Erythroblast (primary cell): ENCODE data around the gene MAP2K1.
"Not testable (repeated sequence)": the region's sequence is repeated elsewhere in the genome, so short reads cannot be mapped to it uniquely, and the experiment has no call there.

ENCODE experiments used
- DNase-seq, 2 experiments: peaks; one replicate each; lab custom pipeline; 2025; lab: John Stamatoyannopoulos, UW
- GATA1 ChIP-seq: IDR thresholded peaks from 2 replicates; pipeline ENCODE4 v1.6.1; 2011; ENCODE audit warnings: low read depth, mild to moderate bottlenecking, control low read depth, low read length, moderate library complexity
- POLR2A ChIP-seq: IDR thresholded peaks from 2 replicates; pipeline ENCODE4 v1.6.1; 2011; ENCODE audit warnings: mild to moderate bottlenecking, low read length

The MAP2K1 gene

GRCh38 chr15:66486887-66487286 lies 100.2 kb downstream of the MAP2K1 start:
- TF ChIP-seq GATA1 (no peak), POLR2A (no peak)
- DNase-seq: no peak

- no peak for DNase-seq
- TF ChIP-seq GATA1: no peak
- no peak for TF ChIP-seq POLR2A
Measured at GRCh38 chr15:66488525-66488924, 101.8 kb downstream of the MAP2K1 start.

GRCh38 chr15:66489179-66489791 lies 102.6 kb downstream of the MAP2K1 start:
- DNase-seq: no peak
- TF ChIP-seq POLR2A (no peak), GATA1 (no peak)

GRCh38 chr15:66491846-66492245 lies 105.1 kb downstream of the MAP2K1 start:
- no peak for DNase-seq
- TF ChIP-seq GATA1 (no peak), POLR2A (no peak)

GRCh38 chr15:66494262-66494661 lies 107.5 kb downstream of the MAP2K1 start:
- TF ChIP-seq GATA1 (no peak), POLR2A (no peak)
- no peak for DNase-seq

GRCh38 chr15:66496951-66497501 lies 110.3 kb downstream of the MAP2K1 start:
- no peak for TF ChIP-seq GATA1
- no peak for TF ChIP-seq POLR2A
- DNase-seq: peak in 1 of 2 experiments; percentile 47

- no peak for TF ChIP-seq GATA1
- peak; percentile 79 for TF ChIP-seq POLR2A
- DNase-seq: peak; percentile 96 to 98
Measured at GRCh38 chr15:66497502-66498455, 111.1 kb downstream of the MAP2K1 start, which contains the start of gene SNAPC5. TSS of gene SNAPC5 (minus strand) at chr15:66497762. CDS start at chr15:66497731, 31 bp downstream.

GRCh38 chr15:66498501-66499386 lies 112.0 kb downstream of the MAP2K1 start:
- DNase-seq: peak; percentile 57 to 60
- TF ChIP-seq GATA1: no peak
- TF ChIP-seq POLR2A: no peak

GRCh38 chr15:66500346-66500745 lies 113.6 kb downstream of the MAP2K1 start:
- TF ChIP-seq POLR2A: peak; percentile 12
- not testable (repeated sequence) for DNase-seq

GRCh38 chr15:66502491-66502890 lies 115.8 kb downstream of the MAP2K1 start:
- DNase-seq: no peak
- TF ChIP-seq POLR2A (peak; percentile 9), GATA1 (no peak)

- peak in 1 of 2 experiments; percentile 25 for DNase-seq
Measured at GRCh38 chr15:66503041-66503648, 116.4 kb downstream of the MAP2K1 start.

- TF ChIP-seq GATA1 (no peak), POLR2A (no peak)
- peak; percentile 22 to 47 for DNase-seq
Measured at GRCh38 chr15:66503780-66504562, 117.3 kb downstream of the MAP2K1 start.
